ENCODE results near the gene NBEA.

NBEA gene

DNA sequence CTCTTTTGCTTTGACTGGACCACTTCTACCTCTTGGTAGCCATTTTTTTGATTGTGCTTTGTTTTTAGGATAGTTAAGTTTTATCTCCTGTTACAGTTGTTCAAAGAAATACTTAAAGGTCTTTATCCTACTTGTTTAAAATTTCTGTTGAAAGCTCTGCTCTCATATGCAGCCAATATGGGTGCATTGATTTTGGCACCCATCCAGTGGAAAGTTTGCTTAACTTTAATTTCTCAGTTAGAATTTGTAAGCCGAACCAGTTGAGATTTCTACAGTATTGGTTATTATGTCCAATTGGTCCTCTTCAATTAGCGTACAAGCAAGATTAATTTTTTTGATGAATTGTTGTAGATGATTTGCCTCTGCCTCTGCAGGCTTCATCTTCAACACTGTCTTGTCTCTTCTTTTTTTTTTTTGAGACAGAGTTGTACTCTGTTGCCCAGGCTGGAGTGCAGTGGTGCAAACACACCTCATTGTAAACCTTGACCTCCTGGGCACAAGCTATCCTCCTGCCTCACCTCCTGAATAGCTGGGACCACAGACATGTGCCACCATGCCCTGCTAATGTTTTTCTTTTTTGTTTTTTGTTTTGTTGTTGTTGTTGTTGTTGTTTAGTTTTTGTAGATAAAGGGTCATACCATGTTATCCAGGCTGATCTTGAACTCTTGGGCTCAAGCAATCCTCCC is 469.1 kb downstream of the NBEA start:
- DNase-seq = no peak

DNA sequence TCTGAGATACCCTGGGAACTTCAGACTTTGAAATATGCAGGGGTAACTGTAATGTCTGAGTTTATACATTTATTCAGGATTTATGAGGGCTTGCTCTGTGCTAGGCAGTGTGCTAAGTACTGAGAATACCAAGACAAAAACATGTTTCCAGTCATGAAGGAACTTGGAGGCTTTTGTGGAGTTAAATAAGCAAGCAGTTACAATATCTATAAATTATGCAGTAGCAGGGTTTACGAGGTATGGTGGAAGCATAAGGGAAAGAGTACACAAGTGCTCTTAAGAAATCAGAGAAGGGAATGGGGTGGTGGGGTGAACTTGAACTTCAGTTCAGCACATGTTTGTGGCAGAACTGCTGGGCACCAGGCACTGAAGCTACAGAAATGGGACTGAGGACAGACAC is 506.4 kb downstream of the NBEA start:
- no peak for DNase-seq

DNA sequence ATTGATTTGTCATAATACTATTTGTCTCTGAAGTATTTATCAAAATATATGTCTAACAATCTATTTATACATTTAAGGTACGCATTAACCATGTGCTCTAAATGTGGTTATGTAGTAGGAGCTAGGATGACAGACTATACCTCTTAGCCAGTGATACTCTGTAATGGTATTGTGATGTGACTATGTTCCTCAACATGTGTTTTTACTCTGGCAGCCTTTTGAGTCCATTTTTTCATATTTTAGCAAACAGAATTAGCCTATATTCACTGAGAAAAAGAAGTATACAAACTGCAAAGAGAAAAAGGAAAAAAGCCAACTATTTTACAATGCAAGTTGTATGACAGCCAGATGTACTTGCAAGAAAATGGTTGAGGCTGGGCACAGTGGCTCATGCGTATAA is 507.8 kb downstream of the NBEA start:
- no peak for DNase-seq

DNA sequence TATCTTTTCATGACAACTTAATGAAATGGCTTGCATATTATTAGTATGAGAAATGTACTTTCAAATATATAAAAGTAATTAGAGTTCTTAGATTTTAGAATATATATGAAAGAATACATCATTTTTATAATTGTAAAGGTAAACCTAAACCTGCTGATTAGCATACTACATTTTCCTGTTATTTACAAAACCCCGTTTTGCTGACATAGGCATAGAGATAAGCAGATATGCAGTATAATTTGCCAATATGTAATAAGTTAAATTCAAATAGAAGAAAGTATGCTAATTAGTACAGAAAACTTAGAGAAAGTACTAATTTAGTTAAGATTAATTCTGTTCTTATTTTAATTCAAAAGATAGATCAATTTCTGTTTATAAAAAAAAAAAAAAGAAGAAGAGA is 513.0 kb downstream of the NBEA start:
- DNase-seq = no peak

DNA sequence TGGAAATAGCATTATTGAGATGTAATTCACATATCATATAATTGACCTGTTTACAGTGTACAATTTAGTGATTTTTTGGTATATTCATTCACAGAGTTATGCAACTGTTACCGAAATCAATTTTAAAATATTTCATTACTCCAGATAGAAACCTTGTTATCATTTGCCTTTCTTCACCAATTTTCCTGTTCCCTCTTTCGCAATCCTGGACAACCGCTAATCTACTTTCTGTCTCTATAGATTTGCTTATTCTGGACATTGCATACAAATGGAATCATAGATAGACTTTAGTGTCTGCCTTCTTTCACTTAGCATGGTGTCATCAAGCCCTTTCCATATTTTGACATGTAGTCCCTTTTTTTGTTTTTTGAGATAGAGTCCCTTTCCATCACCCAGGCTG is 515.2 kb downstream of the NBEA start:
- no peak for DNase-seq

DNA sequence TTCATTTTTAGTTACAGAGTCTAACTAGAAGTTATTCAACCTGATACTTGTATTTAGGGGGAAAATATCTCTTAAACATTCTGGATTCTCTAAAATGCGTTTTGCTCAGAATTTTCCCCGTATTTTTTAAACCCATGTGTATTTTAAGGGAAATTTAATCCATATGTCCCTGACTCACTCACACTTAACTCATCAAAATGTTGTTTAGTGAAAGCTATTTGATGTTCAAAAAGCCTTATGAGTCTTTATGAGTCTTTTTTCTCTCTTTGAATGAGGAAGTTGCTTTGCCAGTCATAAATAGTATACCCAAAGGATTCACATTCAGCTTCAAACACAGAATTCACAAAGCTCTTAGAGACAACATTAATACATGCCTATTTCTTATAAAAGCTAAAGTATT is 518.0 kb downstream of the NBEA start:
- no peak for DNase-seq

DNA sequence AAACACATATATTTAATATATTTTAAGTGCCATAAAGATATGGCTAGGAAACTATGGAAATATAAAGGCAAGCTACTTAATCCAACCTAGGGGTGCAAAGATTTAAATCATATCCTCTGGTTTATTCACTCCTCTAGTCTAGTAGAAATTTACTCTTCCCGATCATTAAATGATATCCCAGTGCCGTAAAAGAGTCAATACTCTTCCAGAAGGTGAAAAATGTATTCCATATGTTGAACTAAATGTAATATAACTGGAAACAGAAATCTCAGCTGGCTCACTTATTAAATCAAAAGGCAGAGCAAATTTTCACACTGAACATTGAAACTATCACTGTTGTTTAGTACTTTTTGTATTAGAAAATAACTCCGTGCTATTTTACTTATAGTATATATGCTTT is 523.3 kb downstream of the NBEA start:
- no peak for DNase-seq

DNA sequence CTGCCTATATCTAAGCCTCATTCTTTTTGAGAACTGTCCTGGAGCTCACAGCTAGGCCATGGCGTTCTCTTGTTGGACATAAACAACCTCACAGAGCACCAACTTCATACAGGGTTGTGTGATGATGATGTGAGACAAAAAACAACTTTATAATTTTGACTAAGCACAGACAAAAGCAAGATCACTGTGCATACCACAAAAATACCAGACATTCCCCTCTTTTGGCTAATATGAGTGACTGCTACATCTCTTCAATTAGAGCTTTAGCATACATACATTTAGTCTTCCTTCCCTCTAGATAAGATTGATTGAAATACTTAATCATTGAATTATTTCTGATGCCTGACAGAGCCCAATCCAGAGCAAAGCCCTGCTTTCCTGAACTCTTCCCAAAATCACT is 526.1 kb downstream of the NBEA start:
- no peak for DNase-seq

DNA sequence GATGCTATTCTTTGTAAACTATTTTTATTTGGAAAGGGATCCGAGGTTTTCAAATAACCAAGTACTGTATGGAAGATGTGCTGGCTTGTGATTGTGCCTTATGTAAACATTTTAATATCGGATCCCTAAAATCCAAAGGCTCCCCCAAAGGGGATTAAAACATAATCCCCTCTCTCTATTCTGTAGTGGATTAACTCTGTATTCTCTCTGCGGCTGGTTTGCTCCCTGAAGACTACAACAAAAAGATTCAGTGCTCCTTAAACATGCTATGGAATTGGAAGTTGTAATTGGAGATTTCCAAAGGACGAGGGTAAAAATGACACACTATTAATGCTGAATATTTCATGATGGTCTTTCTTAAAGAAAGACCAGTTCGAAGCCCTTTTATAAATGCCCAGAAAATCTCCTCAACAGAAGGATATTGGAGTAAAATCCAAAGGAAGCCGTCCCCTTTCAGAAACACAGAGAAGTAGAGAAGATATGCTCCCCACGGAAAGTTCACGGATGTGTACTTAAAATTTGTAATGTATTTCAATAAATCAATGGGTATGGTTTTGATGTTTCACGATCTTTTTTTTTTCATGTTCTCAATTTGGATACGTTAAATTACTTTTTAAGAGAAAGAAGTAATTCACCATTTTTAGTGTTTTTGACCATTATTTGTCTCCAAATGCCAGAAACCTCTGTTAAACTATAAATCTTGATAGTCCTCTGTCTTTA is 527.9 kb downstream of the NBEA start:
- DNase-seq = no peak

DNA sequence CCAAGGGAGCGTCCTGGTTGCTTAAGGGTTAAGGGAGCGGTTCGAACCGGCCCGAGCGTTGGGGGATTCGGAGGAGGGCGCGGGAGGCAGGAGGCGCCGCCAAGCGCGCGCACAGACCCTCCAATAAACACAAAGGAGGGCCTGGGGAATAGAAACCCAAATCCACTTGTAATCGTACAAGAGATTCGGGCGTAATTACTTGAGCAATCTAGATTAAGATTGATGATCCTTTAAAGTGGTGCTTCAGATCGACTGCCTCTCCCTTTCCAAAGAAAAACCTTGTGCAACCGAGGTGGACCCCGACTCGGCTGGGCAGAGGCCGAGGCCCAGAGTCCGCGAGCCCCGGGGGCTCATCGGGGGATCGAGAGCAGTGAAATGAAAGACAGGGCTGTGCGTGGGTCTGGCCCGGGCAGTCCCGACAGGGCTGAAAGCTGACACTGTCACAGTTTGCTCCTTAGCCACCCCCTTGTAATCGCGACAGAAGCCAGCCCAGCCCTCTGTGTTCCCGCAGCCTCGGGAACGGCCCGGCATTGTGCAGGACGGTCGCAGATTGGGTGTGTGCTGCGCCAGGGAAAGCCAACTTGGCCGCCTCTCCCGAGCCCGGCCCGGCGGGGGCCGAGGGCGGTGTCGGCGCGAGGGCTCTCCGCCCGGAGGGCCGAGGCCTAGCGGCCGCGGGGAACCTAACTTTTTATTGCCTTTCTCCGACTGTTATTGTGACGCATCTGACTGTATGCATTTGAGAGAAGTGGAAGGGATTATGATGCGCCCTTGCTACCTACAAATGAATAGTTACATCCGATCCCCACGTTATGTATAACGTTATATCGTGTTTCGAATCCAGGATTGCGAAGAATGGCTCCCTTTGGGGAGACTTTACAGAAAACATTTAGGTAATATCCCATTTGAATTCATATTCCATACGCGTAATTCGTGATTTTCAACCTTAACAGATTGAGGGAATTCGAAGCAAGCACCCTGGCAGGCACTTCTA is 528.9 kb downstream of the NBEA start:
- DNase-seq = no peak

DNA sequence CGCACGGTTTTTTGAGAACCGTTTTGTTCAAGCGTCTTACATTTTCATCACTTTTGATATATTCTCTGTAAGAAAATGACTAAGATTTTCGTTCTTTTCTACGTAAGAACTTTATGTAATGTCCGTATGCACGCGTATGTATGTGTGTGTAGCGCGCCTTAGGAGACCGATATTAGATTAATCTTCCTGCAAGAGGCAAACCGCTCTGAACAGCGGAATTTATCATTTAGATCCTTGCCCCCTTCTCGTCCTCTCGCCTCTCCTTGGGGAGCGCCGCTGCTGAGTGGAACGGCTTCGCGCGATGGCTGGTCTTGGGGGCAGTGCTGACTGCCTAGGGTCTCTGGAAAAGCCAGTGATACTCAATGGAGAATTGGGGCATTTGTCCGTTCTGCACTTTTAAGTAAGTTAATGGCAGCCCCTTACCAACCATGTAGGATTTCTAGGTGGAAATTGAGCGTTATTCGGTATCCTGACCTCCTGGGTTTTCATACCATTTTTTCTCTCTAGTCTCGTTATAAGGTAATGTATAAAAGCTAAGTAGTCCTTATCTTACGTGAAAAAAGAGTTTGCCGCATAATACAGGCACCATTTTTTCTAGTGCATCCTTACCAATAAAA is 529.7 kb downstream of the NBEA start:
- DNase-seq = no peak

DNA sequence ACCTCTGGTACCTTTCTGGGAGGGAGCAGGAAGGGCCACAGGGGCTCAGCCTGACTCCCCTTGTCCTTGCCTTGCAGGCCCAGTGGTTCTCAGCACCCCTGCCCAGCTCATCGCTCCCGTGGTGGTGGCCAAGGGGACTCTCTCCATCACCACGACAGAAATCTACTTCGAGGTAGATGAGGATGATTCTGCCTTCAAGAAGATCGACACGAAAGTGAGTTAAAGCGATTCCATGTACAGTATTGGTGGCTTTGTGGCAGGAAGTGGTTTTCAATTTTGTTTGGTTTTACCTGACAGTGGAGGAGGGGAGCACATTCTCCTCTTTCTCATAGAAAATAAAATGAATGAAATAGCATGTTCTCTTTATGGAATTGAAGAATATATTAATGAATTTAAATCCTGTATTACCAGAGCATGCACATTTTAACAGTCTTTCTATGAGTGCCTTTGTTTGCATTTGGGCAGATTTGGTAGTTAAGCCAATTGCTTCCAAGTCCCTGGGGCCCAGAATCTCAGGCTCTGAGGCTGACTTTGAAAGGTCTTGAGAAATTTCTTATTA is 530.3 kb downstream of the NBEA start:
- no peak for DNase-seq

DNA sequence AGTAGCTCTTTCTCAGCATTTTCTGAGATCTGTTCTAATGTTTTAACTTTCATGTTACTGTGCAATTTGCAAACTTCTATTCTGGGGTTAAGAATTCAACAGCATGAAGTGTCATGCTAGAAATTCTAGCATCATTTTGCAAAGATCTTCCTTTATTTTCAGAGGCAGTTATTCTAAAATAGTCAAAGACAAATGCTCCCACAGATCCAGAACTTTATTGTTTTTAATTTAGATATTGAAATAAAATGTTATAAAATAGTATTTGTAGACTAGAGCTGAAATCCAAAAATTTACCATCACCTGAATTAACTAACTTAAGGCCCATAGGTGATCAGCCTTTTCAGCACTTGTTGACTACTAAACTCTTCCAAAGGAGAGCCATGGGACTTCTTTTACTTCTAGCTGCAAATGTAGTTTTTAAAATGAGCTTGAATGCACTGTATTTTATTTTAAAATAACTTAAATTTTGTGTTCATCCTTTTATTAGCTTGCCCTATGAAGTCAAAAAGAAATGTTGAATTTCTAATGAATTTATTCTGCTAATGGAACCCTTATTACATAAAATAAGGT is 531.2 kb downstream of the NBEA start:
- DNase-seq = no peak

DNA sequence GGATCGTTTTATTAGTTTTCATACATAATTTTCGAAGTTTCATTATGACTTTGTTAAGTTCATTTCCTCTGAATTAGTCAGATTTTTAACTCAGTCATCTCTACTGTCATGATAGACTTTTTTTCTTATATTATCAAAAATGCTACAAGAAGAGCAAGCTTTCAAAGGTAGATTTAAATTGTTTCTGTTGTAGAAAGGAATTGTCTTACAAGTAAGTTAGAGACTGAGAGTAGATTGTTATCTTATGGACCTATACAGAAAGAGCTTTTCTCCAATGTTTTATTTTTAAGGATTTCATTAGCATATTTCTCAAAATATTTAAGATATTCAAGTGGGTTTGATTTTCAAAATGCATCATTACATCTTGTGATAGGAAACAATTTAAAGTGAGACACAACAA is 531.7 kb downstream of the NBEA start:
- no peak for DNase-seq

DNA sequence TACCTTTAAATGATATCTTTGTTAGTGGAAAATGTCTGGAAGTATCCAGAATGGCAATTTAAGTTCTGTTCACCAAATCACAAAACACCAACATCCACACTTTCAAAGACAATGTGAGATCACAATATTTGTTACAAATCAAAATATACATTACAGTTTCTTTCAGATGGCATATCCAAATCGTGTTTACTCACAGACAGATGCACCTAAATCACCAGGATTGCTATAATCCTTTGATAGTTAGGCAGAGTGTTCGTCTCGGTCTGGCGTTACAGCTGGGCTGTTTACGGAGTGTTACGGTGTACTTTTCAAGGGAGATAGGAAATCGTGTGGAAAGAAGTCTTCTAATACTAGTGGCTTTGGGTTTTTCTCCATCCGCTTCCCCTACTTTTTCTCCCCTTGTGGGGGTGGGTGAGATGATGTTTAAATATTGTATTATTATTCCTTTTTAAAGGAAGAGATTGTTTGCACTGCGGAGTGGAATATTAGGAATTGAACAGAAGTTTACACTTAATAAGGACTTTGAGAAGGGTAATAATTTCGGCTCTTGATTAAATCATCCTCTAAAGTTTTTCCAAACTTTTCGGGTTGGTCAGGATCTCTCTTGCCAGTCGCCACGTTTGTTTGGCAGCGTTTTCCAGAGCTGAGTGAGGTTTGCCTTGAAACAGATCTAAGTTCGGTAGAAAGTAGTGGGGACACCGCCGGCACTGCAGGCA is 532.6 kb downstream of the NBEA start:
- DNase-seq = no peak

DNA sequence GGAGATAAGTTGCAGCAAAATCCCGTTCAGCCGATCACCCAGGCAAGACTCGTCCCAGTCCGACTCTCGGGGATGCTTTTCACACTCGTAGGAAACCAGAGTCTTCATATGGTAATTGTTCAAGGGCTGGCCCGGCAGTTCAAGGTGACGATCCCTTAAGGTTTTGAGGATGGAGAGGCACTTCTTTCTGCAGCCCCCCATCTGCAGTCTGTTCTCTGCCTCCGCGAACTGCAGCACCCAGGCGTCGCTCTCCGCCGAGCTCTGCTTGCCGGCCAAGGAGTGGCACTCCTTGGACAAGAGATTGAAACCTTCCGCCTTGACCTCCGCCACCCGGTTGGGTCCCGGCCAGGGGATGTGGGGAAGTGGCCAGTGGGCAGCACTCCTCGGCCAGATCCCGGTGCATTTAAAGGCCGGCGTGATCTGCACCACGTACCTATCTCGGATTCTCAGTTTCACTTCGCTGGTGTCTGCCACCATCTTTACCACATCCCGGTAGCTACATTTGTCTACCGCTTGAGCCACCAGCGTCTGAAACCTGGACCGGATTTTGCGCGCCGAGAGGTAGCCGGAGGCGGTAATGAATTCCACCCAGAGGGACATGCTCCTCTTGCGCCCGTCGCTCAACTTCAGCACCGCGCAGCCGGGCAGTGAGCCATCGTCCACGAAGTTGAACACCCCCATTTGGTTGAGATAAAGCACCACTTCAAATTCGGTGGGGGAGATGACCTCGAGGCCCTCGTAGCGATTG is 533.3 kb downstream of the NBEA start:
- DNase-seq = no peak

DNA sequence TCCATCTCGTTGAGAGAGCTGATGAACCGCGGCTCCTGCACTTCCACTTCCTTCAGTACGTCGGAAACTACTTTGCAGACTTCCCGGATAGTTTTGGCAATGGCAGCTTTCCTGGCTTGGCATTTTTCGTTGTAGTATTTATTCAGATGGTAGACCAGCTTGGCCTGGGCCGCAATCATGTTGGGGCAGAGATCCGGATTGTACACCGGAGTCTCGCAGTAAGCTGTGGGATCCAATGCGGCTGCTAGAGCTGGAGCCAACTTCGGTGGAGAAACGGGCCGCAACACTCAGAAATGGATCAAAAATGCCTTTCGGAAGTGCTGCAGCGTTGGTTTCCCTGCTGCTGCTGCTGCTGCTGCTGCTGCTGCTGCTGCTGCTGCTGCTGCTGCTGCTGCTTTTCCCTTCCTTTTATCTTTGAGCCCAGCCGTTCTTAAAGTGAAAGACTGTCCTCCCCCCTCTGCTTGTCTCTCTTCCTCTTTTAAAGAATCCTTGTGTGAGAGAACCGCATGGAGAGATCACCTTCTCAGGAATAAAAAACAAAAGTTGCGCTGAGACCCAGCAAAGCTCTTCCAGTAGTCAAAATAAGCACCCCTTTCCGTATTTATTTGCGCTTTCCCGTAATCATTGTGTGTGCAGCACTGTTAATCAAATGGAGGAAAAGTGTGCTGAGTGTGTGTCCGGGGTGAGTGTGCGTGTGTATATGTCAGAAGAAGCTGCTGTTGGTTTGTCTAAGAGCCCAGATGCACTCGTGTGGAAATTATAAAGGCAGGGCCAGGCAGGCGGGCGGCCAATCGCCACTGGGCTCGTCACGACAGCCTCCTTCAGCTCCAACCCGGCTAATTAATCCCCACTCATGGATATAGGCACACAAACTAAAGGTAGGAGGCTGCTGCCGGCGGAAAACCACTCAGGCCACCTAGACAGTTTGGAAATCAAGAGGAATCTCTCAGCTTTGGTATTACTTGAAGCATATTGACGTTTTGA is 534.2 kb downstream of the NBEA start, which contains the start of gene MAB21L1:
TSS of gene MAB21L1 (minus strand) at position 730 of the 984 bp plus-strand sequence. CDS start at position 179, 551 bp downstream.
- DNase-seq = peak; percentile 14

DNA sequence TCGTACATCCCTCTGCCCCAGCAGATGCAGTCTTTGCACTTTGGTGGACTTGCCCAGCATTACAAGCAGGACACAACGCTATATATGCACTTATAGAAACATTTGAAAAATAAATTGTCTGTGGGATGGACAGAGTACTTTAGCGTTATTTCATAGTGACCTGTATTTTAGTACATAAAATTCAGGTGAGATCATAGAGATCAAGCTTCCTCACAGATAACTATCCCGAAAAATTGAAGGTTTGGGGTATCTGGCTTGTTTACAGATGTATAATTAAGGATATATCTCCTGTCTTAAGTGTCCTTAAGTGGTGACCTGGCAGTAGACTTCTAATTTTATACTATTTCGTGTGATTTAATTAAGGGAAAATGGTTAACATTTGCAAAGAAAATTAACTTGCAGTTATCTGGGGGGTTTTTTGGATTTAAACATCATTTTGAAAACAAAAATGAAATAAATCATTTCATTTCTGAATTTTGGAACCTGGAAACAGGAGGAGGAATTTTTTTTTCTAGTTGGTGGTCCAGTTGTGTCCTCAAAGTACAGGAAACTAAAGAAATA is 535.4 kb downstream of the NBEA start:
- DNase-seq = no peak

Measured in SIG-M5 (cell line).